ENCODE measurements around the gene TBCD.

GRCh38 chr17:82929676-82930042 lies 177.8 kb downstream of the TBCD start:
- TF ChIP-seq CTCF (conservative IDR thresholded peaks at IDR 0.05 in 1 of 2, IDR thresholded peaks at IDR 0.05 in 1 of 2; ENCODE audit: extremely low read depth in 1 of 2, insufficient read depth in 1 of 2, low read depth in 1 of 2, low read length in 2 of 2) (no peak), EZH2 (IDR thresholded peaks at IDR 0.05; ENCODE audit: borderline replicate concordance, low read length) (no peak)

Measured in mammary epithelial cell (primary cell).